Loucy (cell line): ENCODE measurements around the gene DLGAP1.

ENCODE experiments used
- H2AFZ ChIP-seq: fragments of 200-600 bp; sonication (generic); 2 replicates; pipeline ENCODE4 v1.6.0; 2016; ENCODE audit warnings: antibody characterized with exemption, mild to moderate bottlenecking, low read length, moderate library complexity
- H3F3A ChIP-seq: fragments of 200-600 bp; 2 replicates; pipeline ENCODE4 v1.6.0; 2016; ENCODE audit warnings: antibody characterized with exemption, low read depth, mild to moderate bottlenecking
- H3K27me3 ChIP-seq: fragments of 200-600 bp; sonication (generic); 2 replicates; pipeline ENCODE4 v1.6.1; 2014; ENCODE audit warnings: low read length, mild to moderate bottlenecking; ENCODE audit not compliant: insufficient read depth, poor library complexity, severe bottlenecking
- H3K36me3 ChIP-seq: fragments of 200-600 bp; sonication (generic); 2 replicates; pipeline ENCODE4 v1.6.1; 2016; ENCODE audit warnings: low read length; ENCODE audit not compliant: insufficient read depth
- H3K4me1 ChIP-seq: fragments of 200-600 bp; sonication (generic); 2 replicates; pipeline ENCODE4 v1.5.1; 2014; ENCODE audit warnings: low read length, mild to moderate bottlenecking; ENCODE audit not compliant: insufficient read depth, poor library complexity, severe bottlenecking
- H3K4me2 ChIP-seq: fragments of 200-600 bp; sonication (generic); 2 replicates; pipeline ENCODE4 v1.6.0; 2014; ENCODE audit warnings: antibody characterized with exemption, low read length, low read depth, mild to moderate bottlenecking; ENCODE audit not compliant: poor library complexity, severe bottlenecking
- H3K4me3 ChIP-seq: fragments of 200-600 bp; sonication (generic); 2 replicates; pipeline ENCODE4 v1.5.1; 2014; ENCODE audit warnings: low read length, mild to moderate bottlenecking, mixed read lengths; ENCODE audit not compliant: poor library complexity, severe bottlenecking
- H3K79me2 ChIP-seq: fragments of 200-600 bp; sonication (generic); 2 replicates; pipeline ENCODE4 v1.6.1; 2014; ENCODE audit warnings: low read length; ENCODE audit not compliant: insufficient read depth
- H3K9ac ChIP-seq: fragments of 200-600 bp; sonication (generic); 2 replicates; pipeline ENCODE4 v1.6.0; 2014; ENCODE audit warnings: mild to moderate bottlenecking, low read depth, low read length, moderate library complexity; ENCODE audit not compliant: poor library complexity, severe bottlenecking
- H3K9me2 ChIP-seq: fragments of 200-600 bp; sonication (generic); replicated peaks from 2 replicates; pipeline ENCODE4 v1.6.1; 2016; ENCODE audit warnings: low read depth, low read length, mixed read lengths
- H3K9me3 ChIP-seq: fragments of 200-600 bp; sonication (generic); 2 replicates; pipeline ENCODE4 v1.6.1; 2014; ENCODE audit warnings: mild to moderate bottlenecking, antibody characterized with exemption, low read length, low read depth; ENCODE audit not compliant: insufficient read depth
- H4K20me1 ChIP-seq: fragments of 200-600 bp; sonication (generic); 2 replicates; pipeline ENCODE4 v1.6.0; 2014; ENCODE audit warnings: antibody characterized with exemption, low read length, mild to moderate bottlenecking; ENCODE audit not compliant: insufficient read depth, poor library complexity, severe bottlenecking
- CTCF ChIP-seq: fragments of 200-600 bp; sonication (generic); conservative IDR thresholded peaks from 2 replicates; pipeline ENCODE4 v1.5.1; 2014; ENCODE audit warnings: mild to moderate bottlenecking, antibody characterized with exemption, low read length
- EZH2phosphoT487 ChIP-seq: fragments of 200-600 bp; IDR thresholded peaks from 2 replicates; pipeline ENCODE4 v1.6.1; 2018; ENCODE audit warnings: antibody characterized with exemption, mild to moderate bottlenecking, moderate library complexity, borderline replicate concordance

DLGAP1 gene

GRCh38 chr18:3612315-3612714 lies 842.8 kb downstream of the DLGAP1 start:
- Histone ChIP-seq H3K9ac (no peak overlapping the region), H2AFZ (no peak overlapping the region), H3K79me2 (no peaks in the 10 kb centered on the region), H3K9me2 (no peaks in the 10 kb centered on the region), H3K4me3 (no peak overlapping the region), H3K27me3 (no peaks in the 10 kb centered on the region), H4K20me1 (no peaks in the 10 kb centered on the region), H3K36me3 (no peaks in the 10 kb centered on the region), H3K9me3 (no peaks in the 10 kb centered on the region), H3K4me1 (peaks cover 5% of the 10 kb centered on the region), H3F3A (no peaks in the 10 kb centered on the region), H3K4me2 (no peak overlapping the region)
- TF ChIP-seq EZH2phosphoT487 (no peak), CTCF (no peak)

DNA sequence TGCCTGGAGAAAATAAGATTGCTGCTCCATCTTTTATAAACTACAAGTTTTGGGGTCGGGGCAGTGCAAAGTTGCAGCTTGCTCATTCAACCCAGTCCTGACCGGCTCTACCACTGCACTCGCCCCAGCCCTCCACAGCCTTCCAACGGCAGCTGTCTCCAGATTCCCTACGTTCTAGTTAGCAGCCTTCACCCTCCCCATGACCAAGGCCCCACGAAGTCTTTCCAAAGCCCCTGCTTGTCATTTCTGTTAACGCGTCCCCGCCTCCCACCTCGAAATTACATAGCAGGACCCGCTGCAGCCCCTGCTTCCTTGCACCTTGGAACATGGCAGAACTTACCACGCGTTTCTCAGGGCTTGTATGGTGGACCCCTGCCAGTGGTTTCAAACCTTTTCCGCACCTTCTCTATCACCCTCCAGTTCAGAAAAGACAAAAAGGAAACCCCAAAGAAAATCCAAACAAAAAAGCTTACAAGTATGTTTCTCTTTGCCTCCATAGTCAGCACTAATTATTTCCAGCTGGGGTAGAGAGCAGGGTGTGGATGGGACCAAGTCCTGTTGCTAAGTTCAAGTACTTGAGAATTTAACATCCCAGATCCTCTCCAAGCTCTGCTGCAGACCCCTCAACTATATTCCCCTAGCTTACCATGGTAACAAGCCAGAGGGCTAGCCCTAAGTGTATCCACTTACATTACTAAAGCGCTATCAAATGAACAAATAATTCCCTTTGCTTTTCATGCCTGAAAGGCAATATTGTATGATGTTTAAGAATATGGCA lies 843.6 kb downstream of the DLGAP1 start:
- H3K36me3 ChIP-seq, result no peaks in the 10 kb centered on the region
- peaks cover 5% of the 10 kb centered on the region for H3K4me1 ChIP-seq
- no peak overlapping the region for H3K9ac ChIP-seq
- H3K4me3 ChIP-seq, result no peak overlapping the region
- no peak overlapping the region for H2AFZ ChIP-seq
- H3K4me2 ChIP-seq, result no peak overlapping the region
- no peaks in the 10 kb centered on the region for H3K9me2 ChIP-seq
- H3K79me2 ChIP-seq, result no peaks in the 10 kb centered on the region
- no peak for TF ChIP-seq EZH2phosphoT487
- no peak for TF ChIP-seq CTCF
- H4K20me1 ChIP-seq, result no peaks in the 10 kb centered on the region
- H3K27me3 ChIP-seq, result no peaks in the 10 kb centered on the region
- no peaks in the 10 kb centered on the region for H3K9me3 ChIP-seq
- H3F3A ChIP-seq, result no peaks in the 10 kb centered on the region

GRCh38 chr18:3610813-3611212 lies 844.3 kb downstream of the DLGAP1 start:
- no peaks in the 10 kb centered on the region for H3K27me3 ChIP-seq
- no peaks in the 10 kb centered on the region for H3K9me3 ChIP-seq
- no peaks in the 10 kb centered on the region for H4K20me1 ChIP-seq
- H2AFZ ChIP-seq, result no peak overlapping the region
- H3K4me2 ChIP-seq, result no peak overlapping the region
- no peaks in the 10 kb centered on the region for H3K79me2 ChIP-seq
- peaks cover 11% of the 10 kb centered on the region for H3K4me1 ChIP-seq
- peaks cover 6% of the 10 kb centered on the region; the same call in 1 of the 2 replicates for H3F3A ChIP-seq
- H3K36me3 ChIP-seq, result no peaks in the 10 kb centered on the region
- TF ChIP-seq CTCF (no peak), EZH2phosphoT487 (no peak)
- H3K9ac ChIP-seq, result no peak overlapping the region
- H3K9me2 ChIP-seq, result no peaks in the 10 kb centered on the region
- no peak overlapping the region for H3K4me3 ChIP-seq
